ENCODE measurements around the gene PMF1. TPM values are rescaled to one million over a fixed set of nuclear protein-coding genes. Genes with fewer than 3 reads are reported as not detected.

PMF1 gene
- total RNA-seq, 1 donor from 2014 or later, result 80.9 TPM

DNA sequence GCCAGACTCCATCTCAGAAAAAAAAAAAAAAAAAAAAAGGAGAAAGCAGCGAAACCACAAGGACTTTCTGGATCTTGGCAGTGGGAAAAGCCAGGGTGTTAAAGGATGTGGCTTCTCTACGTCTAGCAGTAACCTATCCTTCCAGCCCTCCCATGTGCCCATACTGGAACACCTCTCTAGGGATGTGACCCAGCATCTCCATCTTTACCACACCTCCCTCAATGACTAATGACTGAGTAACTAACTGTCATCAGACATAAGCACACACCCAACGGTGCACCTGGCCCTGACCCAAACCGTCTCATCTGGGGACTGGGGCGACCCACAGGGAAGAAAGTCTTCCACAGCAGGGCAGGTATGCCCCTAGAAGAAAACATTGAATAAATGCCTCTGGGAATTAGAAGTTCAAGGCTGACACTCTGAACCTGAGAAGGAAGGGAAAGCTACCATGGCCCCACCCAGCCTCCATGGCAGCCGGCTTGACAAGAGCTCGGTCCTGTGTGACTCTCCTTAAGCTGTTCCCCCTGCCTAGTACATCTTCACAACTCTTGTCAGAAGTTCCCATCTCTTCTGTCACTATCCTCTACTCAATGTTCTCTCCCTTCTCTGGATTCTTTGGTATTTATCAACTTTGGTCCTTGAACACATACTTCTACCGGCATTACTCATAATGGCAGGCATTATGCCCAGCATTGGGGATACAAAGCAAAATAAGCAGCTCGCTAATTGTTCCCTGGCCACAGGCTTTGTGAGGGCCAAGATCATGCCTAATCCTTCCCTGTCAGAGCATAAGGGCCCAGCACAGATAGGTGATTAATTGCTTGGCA is 49.9 kb downstream of the PMF1 start:
- H3K4me3 Mint-ChIP-seq (ENCODE audit: low read depth), result no peak overlapping the region
- DNase-seq (ENCODE audit: low spot score, unreplicated experiment), result no peak
- no peak for TF ChIP-seq CTCF (IDR thresholded peaks at IDR 0.05; ENCODE audit: unreplicated experiment)
- H3K9me3 Mint-ChIP-seq (ENCODE audit: low read depth), result no peaks in the 10 kb centered on the region
- H3K27me3 Mint-ChIP-seq, result no peaks in the 10 kb centered on the region
- peaks cover 45% of the 10 kb centered on the region for H3K36me3 Mint-ChIP-seq (ENCODE audit: insufficient read depth)
- H3K4me1 Mint-ChIP-seq (ENCODE audit: low read depth), result no peaks in the 10 kb centered on the region
- no peak overlapping the region for H3K27ac Mint-ChIP-seq

GRCh38 chr1:156263288-156263655 is 50.5 kb downstream of the PMF1 start:
- TF ChIP-seq CTCF (IDR thresholded peaks at IDR 0.05; ENCODE audit: unreplicated experiment), result no peak
- no peak overlapping the region for H3K4me3 Mint-ChIP-seq (ENCODE audit: low read depth)
- no peaks in the 10 kb centered on the region for H3K9me3 Mint-ChIP-seq (ENCODE audit: low read depth)
- no peaks in the 10 kb centered on the region for H3K27me3 Mint-ChIP-seq
- DNase-seq (ENCODE audit: low spot score, unreplicated experiment), result no peak
- no peaks in the 10 kb centered on the region for H3K4me1 Mint-ChIP-seq (ENCODE audit: low read depth)
- peaks cover 47% of the 10 kb centered on the region for H3K36me3 Mint-ChIP-seq (ENCODE audit: insufficient read depth)
- no peak overlapping the region for H3K27ac Mint-ChIP-seq

DNA sequence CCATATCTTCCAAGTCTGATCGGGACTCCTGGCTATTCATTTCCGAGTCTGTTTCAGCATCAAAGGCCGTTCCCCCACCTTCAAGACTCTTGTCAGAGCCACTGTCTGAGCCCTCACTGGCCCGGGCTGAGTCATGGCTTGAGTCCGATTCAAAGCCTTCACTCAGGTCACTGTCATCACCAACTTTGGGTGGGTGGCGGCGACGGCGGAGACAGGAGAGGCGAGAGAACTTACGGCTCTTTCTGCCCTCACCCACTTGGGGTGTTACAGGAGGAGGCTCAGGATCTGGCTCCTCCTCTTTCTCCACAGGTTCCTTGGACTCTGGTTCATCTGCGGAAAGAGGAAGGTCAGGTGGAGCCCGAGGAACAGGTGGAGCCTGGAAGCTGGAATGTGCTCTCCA is 53.2 kb downstream of the PMF1 start:
- Mint-ChIP-seq H3K27me3 (no peaks in the 10 kb centered on the region), H3K4me3 (ENCODE audit: low read depth) (no peak overlapping the region), H3K9me3 (ENCODE audit: low read depth) (no peaks in the 10 kb centered on the region), H3K36me3 (ENCODE audit: insufficient read depth) (peaks cover 41% of the 10 kb centered on the region), H3K4me1 (ENCODE audit: low read depth) (no peaks in the 10 kb centered on the region), H3K27ac (no peak overlapping the region)
- no peak for DNase-seq (ENCODE audit: low spot score, unreplicated experiment)
- no peak for TF ChIP-seq CTCF (IDR thresholded peaks at IDR 0.05; ENCODE audit: unreplicated experiment)

DNA sequence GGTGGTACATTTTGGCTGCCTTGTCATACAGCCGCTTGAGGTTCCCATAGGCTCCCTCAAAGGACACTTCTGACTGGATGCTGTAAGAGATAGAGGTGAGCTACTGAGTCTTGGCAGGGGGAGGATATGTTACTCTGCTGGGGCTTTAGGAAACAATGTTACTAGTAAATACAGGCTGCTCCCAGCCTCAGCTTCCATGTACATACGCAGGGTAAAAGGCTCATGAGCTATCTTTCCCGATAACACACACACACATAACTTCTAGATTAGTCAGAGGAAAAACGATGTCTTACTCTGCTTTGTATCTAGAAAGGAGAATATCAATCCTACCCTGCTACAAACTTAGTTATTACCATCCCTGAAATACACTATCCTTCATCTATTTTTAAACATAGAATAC is 55.5 kb downstream of the PMF1 start:
- H3K9me3 Mint-ChIP-seq (ENCODE audit: low read depth), result no peaks in the 10 kb centered on the region
- no peaks in the 10 kb centered on the region for H3K4me1 Mint-ChIP-seq (ENCODE audit: low read depth)
- no peak overlapping the region for H3K4me3 Mint-ChIP-seq (ENCODE audit: low read depth)
- H3K27ac Mint-ChIP-seq, result no peak overlapping the region
- DNase-seq (ENCODE audit: low spot score, unreplicated experiment), result no peak
- H3K36me3 Mint-ChIP-seq (ENCODE audit: insufficient read depth), result peaks cover 38% of the 10 kb centered on the region
- no peak for TF ChIP-seq CTCF (IDR thresholded peaks at IDR 0.05; ENCODE audit: unreplicated experiment)
- H3K27me3 Mint-ChIP-seq, result no peaks in the 10 kb centered on the region

DNA sequence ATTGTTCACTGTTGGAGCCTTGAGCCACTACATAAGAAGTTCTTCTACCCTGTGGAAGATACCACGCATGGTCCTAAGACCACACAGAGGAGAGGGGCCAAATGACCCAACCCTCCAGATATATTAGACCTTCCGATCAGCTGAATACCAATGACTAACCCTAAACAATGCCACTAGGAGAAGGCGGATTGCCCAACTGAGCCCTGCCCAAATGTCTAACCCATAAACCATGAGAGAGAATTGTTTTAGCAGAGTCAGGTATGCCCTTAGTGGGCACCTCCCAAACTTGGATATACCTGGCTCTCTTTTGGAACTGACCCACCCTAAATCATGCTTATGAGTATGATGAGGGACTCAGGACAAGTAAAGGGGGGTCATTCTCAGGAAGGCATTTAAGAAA is 57.5 kb downstream of the PMF1 start:
- no peaks in the 10 kb centered on the region for H3K27me3 Mint-ChIP-seq
- H3K9me3 Mint-ChIP-seq (ENCODE audit: low read depth), result no peaks in the 10 kb centered on the region
- DNase-seq (ENCODE audit: low spot score, unreplicated experiment), result no peak
- no peak for TF ChIP-seq CTCF (IDR thresholded peaks at IDR 0.05; ENCODE audit: unreplicated experiment)
- H3K4me3 Mint-ChIP-seq (ENCODE audit: low read depth), result no peak overlapping the region
- H3K36me3 Mint-ChIP-seq (ENCODE audit: insufficient read depth), result peaks cover 48% of the 10 kb centered on the region
- no peaks in the 10 kb centered on the region for H3K4me1 Mint-ChIP-seq (ENCODE audit: low read depth)
- no peak overlapping the region for H3K27ac Mint-ChIP-seq
